GM20431 (cell line): ENCODE measurements around the gene RNF220.

Experiments
- in situ Hi-C: fragments of 300-500 bp; cut with MseI, MboI; formaldehyde crosslinking; loops from one replicate; pipeline ENCODE4 v1.15.0; 2020; ENCODE audit warnings: low sequenced_read_pairs; ENCODE audit not compliant: unreplicated experiment

The RNF220 gene

GRCh38 chr1:44406737-44407429 lies 1.8 kb downstream of the RNF220 start:
- in situ Hi-C loops = no loop called here

- in situ Hi-C loops = no loop called here
Measured at GRCh38 chr1:44407430-44408211, 2.6 kb downstream of the RNF220 start.

- in situ Hi-C loops = no loop called here
Measured at GRCh38 chr1:44408212-44408582, 3.1 kb downstream of the RNF220 start.

- in situ Hi-C loops = no loop called here
Measured at GRCh38 chr1:44408632-44409602, 3.9 kb downstream of the RNF220 start.

- in situ Hi-C loops = no loop called here
Measured at GRCh38 chr1:44409757-44410156, 4.7 kb downstream of the RNF220 start.

- in situ Hi-C loops = no loop called here
Measured at GRCh38 chr1:44411861-44412260, 6.8 kb downstream of the RNF220 start.

- in situ Hi-C loops = no loop called here
Measured at GRCh38 chr1:44412601-44413000, 7.5 kb downstream of the RNF220 start.

GRCh38 chr1:44413740-44414139 lies 8.7 kb downstream of the RNF220 start:
- in situ Hi-C loops = no loop called here

GRCh38 chr1:44415013-44415412 lies 10.0 kb downstream of the RNF220 start:
- in situ Hi-C loops = no loop called here

GRCh38 chr1:44416408-44416807 lies 11.4 kb downstream of the RNF220 start:
- in situ Hi-C loops = no loop called here

- in situ Hi-C loops = no loop called here
Measured at GRCh38 chr1:44417351-44418021, 12.4 kb downstream of the RNF220 start.

GRCh38 chr1:44418022-44418673 lies 13.1 kb downstream of the RNF220 start:
- in situ Hi-C loops = no loop called here

- in situ Hi-C loops = no loop called here
Measured at GRCh38 chr1:44419901-44420300, 14.8 kb downstream of the RNF220 start.

- in situ Hi-C loops = no loop called here
Measured at GRCh38 chr1:44420535-44420934, 15.5 kb downstream of the RNF220 start.

- in situ Hi-C loops = no loop called here
Measured at GRCh38 chr1:44421446-44421884, 16.4 kb downstream of the RNF220 start.

GRCh38 chr1:44422161-44422560 lies 17.1 kb downstream of the RNF220 start:
- in situ Hi-C loops = no loop called here

GRCh38 chr1:44423591-44424537 lies 18.8 kb downstream of the RNF220 start:
- in situ Hi-C loops = no loop called here

GRCh38 chr1:44424747-44425146 lies 19.7 kb downstream of the RNF220 start:
- in situ Hi-C loops = no loop called here
